HG02763 (cell line): ENCODE measurements around the gene NMNAT2.

ENCODE experiments used
- ATAC-seq: cut with Tn5 transposase; IDR thresholded peaks from one replicate; pipeline ENCODE4 v1.9.1; 2021; ENCODE audit warnings: mild to moderate bottlenecking, moderate library complexity; ENCODE audit not compliant: unreplicated experiment

NMNAT2 gene

GRCh38 chr1:183319606-183320005 is 98.6 kb downstream of the NMNAT2 start:
- no peak for ATAC-seq

DNA sequence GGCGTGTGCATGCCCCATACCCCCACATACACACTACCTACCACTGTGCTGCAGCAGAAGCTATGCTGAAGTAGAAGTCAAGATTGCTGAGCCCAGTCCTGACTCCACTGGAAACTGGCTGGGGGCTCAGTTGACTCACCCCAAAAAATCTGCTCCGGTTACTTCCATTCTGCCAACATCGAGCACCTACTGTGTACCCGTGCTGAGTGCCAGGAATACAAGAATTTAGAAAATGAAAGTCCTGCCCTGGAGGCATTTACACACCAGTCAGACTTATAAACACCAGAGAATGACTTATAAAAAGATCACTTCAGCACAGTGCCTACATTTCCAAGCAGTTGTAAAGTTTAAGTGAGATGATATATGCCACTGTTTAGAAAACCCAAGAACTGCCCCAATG is 99.1 kb downstream of the NMNAT2 start:
- ATAC-seq, result no peak

DNA sequence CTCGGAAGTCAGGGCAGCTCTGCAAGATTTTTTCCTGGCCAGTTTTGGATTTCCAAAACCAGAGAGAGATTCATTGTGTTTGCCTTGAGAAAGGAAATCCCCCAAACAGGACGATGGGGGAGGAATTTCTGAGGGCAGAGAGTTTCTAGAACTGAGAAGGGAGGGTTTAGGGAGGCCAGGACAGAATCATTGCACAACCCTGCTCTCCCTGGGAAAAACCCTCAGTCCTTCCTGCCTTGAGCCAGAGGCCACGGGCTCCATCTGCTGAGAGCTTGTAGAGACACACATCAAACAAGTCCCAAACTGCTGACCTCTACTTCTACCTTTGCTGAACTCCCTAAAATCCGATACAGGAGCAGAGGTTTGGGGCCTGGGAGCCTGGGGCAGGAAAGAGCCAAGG is 99.7 kb downstream of the NMNAT2 start:
- ATAC-seq, result no peak

DNA sequence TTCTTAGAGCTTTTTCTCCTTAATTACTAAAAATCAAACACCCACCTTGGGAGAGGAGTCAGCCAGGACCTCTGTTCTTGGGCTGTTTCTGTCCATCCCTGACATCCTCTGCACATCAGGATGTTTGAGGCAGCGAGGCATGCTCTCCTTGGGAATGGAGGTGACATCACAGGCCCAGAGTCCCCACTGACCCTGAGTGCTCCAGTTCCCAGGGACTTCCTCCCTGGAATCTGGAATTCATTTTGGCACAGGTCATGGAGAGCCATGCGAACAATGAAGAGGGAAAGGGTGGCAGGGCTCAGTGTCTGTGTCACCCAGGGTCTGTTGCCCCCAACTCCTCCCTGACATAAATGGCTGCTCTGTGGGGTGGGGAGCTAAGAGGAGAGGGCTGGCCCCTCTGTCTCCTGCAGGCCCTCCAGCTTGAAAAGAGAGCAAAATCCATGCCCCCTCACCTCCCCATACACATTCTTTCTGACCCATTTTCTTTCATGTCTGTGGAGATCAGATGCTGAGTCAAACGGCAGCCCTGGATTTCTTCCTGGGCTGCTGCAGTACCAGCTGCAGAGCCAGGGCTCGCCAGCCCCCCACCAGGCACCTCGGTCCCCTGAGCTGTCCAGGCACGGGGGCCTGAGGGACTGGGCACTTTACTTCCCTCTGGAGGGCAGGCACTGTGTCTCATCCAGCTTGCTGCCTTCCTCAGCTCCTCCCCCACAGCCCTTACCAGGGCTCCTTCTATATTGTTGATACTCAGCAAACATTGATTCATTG is 102.0 kb downstream of the NMNAT2 start:
- no peak for ATAC-seq

- no peak for ATAC-seq
Observed at GRCh38 chr1:183313063-183313462, 105.1 kb downstream of the NMNAT2 start.

DNA sequence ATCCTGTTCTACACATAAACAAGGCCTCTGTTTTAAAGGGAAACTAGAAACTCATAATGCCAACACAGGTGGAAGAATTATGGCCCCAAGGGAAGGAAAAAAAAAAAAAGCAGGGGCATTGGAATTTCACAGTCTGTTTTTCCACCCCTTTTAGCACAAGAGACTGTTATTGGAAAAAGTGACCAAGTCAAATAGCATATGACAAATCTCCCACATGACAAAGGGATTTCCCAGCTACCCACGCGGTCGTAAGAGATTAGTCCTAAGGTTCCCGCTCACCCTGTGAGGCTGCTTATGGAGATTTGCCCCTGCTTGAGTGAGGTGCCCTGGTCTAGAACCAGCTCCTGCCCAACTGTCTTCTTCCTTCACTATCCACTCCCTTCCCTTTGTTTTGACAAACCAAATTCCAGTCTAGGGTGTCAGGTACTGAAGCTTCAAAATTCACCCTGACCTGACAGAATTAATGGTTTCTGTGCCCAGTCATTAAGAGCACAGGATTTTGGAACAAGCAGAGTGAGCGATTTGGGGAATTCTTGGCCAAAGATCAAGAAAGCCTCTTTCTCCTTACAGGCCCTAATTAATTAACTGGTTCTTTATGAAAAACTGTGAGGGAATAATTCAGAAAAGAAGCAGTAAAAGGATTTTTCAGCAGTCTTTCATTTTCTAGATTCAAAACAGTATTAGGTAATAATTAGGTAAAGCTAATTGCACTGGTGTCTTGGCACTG is 107.3 kb downstream of the NMNAT2 start:
- ATAC-seq, result no peak

DNA sequence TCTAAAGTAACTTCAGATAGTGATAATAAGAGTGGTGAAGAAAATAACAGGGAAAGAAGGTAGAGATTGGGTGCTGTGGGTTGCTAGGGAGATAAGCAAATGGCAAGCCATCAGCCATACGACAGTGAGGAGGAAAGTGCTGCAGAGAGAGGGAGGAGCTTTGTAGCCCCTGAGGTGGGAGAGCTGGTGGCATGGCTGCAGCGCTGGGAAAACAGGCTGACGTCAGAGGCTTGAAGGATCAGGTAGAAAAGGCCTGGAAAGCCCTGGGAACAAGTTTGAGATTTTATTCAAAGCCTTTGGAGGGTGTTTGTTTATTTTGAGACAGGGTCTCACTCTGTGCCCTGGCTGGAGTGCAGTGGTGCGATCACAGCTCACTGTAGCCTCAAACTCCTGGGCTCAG is 109.5 kb downstream of the NMNAT2 start:
- ATAC-seq, result no peak

DNA sequence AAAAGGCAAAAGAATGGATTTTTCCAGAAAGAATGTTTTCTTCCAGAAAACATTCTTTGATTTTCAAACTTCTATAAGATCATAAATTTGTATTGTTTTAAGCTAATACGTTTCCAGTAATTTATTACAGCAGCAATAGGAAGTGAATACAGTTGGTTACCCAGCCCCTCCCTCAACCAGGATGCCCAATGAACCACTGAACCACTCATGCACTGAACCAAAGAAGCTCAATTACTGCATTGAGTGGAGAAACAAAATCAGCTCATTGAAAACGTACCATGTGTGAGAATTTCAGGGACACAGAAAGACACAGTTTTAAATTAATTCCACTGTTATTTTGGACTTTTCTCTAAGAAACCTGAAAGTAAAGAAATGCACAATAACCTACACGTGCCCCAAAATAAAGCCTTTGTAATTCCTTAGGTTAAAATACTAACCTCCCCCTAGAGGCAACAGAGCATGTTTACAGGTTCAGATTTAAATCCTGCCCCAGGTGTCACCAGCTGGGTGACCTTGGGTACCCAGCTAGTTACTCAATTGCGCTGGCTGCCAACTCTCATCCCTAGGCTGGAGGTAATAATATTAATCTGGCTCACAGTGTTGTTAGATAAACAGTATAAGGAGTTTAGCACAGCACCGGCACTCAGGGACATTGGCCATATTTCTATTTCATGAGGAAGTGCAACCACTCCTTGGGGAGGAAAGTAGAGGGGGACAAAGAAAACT is 111.7 kb downstream of the NMNAT2 start:
- no peak for ATAC-seq

DNA sequence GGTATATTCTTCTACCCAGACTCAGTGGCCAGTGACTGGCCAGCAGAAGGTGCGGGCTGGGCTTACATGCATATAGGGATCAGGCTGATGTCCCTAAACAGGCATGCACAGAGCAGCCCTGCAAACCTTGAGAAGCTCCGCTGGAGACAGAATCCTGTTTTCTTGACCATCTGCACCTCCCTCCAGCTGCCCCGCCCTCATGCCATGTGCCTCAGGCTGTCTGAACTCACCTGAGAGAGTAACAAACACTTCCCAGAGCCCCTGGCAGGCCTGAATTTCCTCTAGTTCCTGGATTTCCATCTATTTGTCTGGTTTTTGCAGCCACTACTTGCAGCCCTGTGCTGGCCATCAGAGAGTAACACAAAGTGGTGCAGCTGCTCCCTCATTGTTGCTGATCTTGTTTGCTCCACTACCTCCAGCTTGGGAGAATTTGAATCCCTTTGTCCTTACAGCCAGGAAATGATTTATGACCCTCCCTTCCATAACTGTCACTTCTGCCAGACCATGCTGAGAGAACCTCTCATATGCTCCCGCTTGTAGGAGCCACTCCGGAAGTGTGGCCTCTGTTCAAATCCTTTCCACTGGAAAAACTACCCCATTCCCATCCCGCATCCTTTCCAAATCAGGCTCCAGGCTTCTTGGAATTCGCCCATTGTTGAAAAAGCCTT is 113.6 kb downstream of the NMNAT2 start:
- ATAC-seq, result no peak

DNA sequence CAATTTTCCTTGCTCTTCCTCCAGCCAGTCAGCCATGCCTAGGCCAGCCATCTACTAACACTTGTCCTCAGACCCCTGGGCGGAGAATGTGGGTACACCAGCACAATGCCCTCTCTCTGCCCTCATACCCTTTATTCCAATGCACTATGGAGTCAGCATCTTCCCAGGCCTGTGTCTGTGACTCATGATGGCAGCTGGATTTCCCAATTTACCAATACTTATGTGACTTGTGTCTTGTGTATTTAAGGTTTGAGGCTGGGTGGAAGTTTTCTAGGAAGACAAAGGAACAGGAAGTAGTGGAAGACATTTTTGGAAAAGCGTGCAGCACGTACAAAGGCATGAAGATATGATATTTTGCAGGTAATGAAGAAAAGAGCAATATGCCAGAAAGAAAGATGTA is 114.3 kb downstream of the NMNAT2 start:
- no peak for ATAC-seq

DNA sequence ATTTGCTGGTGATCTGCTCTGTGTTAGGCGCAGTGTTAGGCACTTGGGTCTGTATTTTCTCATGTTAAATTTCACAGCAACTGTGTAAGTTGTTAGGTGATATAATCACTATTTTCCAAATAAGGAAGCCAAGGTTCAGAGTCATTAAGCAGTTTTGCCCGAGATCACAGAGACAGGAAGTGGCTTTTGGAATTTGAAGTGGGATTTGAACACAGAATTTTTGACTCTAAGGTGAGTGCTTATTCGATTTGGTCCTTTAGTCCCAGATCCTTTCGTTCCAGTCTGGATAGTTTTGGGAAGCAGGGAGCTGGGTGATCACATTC is 114.9 kb downstream of the NMNAT2 start:
- no peak for ATAC-seq

DNA sequence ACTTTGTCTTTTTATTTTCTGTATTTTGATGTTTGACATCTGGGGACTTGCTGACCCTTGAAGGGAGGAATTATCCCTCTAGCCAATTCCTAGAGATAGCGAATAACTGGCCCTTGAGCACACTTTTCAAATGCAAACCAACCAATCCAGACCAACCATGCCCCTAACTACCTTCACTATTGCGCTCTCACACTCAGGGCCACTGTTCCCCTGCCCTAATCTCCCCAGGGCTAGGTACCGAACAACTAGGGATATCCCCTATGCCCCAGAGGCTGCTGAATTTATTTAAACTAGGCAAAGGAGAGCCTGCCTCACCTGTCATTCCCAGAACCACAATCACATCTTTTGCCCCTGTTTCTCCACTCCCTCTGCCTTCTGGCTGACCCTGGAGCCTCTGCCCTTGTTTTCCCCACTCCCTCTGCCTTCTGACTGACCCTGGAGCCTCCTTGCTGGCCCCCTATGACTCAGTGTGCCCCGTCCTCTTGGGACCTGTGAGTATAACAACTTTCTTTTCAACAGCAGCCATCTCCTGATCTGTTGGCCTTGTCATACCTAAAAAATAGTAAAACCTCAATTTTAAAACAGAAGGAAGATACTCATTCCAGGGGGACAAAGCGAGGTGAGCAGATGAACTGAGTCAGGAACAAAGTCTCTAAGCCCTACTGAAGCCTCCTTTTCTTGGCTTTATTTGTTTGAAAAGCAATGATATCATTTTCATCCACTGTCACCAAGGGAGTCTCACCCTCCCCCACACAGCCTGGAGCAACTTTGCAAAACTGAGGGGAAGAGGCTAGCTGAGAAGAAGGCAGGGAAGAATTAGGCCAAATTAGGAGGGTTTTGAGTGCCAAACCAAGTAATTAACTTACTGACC is 115.5 kb downstream of the NMNAT2 start:
- no peak for ATAC-seq

DNA sequence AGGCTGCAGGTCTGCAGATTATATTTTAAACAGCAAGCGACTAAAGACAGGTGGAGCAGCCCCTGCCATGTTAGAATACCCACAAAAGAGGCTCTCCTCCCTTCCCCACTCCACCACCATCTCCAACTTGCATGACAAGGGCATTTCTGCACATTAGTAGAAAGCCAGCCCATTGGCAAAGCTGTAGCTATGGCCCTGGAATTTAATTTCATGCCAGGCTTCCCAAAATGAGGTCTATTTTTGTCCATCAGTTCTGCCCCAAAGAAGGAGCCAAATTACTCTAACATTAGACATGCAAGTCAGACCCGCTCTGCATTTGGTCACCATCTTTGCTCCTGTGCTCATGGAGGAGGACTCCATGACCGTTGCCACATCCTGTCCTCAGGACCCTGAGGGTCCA is 116.9 kb downstream of the NMNAT2 start:
- ATAC-seq, result no peak

- no peak for ATAC-seq
Observed at GRCh38 chr1:183300828-183301227, 117.4 kb downstream of the NMNAT2 start.

DNA sequence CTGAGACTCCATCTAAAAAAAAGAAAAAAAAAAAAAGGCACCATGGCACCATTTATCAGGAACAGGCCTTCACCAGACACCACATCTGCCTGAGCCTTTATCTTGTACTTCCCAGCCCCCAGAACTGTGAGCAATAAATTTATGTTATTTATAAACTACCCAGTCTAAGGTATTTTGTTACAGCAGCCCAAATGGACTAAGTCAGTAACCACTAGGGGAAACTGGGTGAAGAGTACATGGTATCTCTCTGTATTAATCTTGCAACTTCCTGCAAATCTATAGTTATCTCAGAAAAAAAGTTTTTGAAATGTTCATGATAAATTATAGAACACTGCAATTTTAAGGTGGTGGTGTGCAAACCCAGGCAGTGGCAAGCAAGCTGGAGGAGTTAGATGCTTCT is 117.8 kb downstream of the NMNAT2 start:
- no peak for ATAC-seq

GRCh38 chr1:183296782-183297181 is 121.4 kb downstream of the NMNAT2 start:
- ATAC-seq, result no peak

- ATAC-seq, result no peak
Observed at GRCh38 chr1:183295521-183295920, 122.7 kb downstream of the NMNAT2 start.

- ATAC-seq, result no peak
Observed at GRCh38 chr1:183293876-183294275, 124.3 kb downstream of the NMNAT2 start.

DNA sequence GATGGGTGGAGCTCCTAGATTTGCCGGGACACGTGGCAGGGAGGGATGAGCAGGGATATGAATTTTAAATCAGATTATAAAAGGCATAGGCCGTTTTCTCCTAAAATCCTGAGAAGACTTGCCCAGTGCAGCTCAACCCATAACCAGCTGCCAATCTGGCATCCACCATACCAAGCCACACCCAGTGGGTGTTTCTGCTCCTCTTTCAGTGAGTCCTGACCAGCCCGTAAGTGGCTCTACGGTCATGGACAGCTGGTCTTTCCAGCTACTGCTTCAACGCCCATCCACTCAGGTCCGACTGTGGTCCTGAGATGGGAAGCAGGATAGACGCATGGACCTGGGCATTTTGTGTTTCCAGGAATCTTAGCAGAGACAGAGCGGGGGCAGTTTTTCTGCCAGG is 124.9 kb downstream of the NMNAT2 start:
- no peak for ATAC-seq

DNA sequence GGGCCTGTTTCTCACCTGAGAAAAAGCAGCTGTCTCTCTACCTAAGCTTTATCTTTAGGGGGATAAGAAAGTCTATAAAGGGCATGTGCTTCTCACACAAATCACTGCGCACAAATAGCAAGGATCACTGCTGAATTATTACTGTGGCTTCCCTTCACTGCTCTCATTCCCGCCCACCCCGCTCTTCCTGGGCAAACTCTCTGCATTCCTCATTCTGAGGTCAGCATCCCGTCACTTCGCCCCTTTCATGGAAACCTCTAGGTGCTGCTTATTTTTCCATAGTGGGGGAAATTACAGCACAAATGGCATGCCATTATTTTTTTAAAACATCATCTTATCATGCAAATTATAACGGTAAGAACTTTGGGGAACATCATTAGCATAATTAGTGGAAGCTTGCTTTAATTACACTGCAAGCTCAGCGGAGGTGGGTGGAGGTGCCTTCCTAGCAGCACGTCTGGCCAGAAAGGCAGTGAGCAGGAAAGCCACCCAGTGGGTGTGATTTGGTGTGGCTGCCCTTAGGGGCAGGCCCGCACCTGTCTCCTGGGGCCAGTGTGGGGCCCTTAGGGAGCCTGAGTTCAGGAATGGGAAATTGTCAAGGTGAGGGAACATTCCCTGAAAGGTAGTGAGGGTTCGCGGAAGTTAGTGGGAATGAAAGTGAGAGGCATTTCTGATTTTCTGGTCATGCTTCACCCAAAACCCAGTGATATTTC is 126.2 kb downstream of the NMNAT2 start:
- ATAC-seq, result no peak
